A204.1 (cell line): Measurements from ENCODE around the gene LAG3.
"Not testable (repeated sequence)": the region's sequence is repeated elsewhere in the genome, so short reads cannot be mapped to it uniquely, and the experiment has no call there.

ENCODE experiments used
- FAIRE-seq: peaks from 2 replicates; lab custom pipeline; 2012; peaks lifted over from hg19 to GRCh38; lab: Jason Lieb, UNC

LAG3 gene

DNA sequence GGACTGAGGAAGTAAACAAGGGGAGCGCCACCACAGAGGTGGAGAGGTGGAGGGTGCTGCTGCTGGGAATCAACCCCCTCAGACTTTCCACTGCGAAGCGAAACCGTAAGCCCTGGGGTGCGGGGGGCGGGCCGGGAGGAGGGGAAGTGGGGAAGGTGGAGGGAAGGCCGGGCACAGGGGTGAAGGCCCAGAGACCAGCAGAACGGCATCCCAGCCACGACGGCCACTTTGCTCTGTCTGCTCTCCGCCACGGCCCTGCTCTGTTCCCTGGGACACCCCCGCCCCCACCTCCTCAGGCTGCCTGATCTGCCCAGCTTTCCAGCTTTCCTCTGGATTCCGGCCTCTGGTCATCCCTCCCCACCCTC lies at the start of gene LAG3:
TSS of gene LAG3 (plus strand) at position 190 of the 365 bp plus-strand sequence. CDS start 333 bp downstream, outside the sequence.
- FAIRE-seq: no peak

- no peak for FAIRE-seq
Measured at GRCh38 chr12:6722863-6723262, 49.5 kb upstream of the LAG3 start.

DNA sequence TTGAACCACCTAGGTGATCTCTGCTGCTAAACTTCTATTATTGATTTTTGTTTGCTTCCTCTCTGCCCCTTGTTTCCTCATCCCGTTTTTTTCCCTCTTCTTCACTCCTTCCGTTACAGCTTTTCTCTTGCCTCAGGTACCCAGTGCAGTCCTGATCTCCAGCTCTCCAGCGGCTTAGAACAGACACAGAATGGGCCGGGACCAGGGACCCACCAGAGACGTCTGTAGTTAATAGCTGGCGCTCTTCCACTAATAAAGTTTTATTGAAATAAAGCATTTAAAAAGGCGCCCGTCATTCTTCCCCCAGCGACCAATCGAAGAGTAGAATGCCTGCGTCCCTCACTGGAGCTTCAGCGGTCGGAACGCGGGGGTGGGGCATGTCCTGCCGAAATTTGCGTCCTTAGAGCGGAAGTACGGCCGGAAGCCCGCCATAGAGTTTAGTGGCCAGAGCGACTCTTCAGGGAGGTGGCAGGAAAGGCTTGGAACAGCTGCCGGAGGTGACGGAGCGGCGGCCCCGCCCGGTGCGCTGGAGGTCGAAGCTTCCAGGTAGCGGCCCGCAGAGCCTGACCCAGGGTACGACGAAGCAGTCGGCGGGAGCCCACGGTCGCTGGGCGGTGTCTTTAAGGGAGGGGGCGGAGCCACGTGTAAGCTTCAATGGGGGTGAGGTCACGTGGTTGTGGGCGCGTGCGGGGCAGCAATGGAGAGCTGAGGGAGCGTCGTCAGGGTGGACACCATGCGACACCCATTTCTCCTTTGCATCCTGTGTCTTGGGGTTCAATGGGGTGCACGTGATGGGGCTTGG lies 48.5 kb upstream of the LAG3 start, which contains the start of gene COPS7A:
TSS of gene COPS7A (plus strand) at position 440 of the 802 bp plus-strand sequence. CDS start 611 bp downstream, outside the sequence.
- FAIRE-seq: peak; percentile 99

GRCh38 chr12:6724409-6724797 lies 47.9 kb upstream of the LAG3 start:
- no peak for FAIRE-seq

DNA sequence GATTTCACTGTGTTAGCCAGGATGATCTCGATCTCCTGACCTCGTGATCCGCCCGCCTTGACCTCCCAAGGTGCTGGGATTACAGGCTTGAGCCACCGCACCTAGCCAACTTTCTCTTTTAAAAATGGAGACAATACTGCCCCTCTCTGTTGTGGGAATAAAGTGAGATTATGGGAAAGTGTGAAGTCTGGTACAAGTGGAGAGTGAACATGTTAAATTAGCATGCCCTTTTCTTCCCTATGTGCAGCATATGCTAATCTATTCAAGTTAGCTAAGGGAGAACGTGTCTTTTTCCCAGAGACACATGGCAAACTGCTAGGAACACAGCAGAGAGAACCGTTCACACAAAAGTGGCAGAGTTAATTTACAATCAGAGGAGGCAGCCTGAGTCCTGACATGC lies 47.0 kb upstream of the LAG3 start:
- FAIRE-seq: no peak

DNA sequence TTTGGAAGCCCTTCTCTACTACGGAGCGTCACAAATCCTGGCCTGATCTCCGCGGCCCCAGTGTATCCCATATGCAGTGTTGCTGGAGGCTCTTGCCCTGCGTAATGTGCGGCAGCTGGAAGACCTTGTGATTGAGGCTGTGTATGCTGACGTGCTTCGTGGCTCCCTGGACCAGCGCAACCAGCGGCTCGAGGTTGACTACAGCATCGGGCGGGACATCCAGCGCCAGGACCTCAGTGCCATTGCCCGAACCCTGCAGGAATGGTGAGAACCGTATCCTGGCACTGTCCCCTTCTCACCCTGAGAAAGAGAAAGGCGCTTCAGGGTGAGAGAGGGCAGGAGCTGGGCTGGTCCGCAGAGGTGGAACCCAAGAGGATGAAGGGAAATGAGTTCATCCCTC lies 43.1 kb upstream of the LAG3 start:
- FAIRE-seq: no peak

DNA sequence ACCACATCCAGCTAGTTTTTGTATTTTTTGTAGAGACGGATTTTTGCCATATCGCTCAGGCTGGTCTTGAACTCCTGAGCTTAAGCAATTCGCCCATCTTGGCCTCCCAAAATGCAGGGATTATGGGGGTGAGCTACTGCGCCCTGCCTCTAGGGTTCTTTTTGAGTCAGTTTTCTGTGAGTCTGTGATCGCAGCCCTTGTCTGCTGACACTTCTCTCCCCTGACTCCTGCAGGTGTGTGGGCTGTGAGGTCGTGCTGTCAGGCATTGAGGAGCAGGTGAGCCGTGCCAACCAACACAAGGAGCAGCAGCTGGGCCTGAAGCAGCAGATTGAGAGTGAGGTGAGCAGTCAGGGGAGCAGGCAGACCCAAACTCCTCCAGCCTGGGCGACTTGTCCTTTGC lies 42.2 kb upstream of the LAG3 start:
- no peak for FAIRE-seq

- FAIRE-seq: no peak
Measured at GRCh38 chr12:6734506-6735387, 37.6 kb upstream of the LAG3 start.

DNA sequence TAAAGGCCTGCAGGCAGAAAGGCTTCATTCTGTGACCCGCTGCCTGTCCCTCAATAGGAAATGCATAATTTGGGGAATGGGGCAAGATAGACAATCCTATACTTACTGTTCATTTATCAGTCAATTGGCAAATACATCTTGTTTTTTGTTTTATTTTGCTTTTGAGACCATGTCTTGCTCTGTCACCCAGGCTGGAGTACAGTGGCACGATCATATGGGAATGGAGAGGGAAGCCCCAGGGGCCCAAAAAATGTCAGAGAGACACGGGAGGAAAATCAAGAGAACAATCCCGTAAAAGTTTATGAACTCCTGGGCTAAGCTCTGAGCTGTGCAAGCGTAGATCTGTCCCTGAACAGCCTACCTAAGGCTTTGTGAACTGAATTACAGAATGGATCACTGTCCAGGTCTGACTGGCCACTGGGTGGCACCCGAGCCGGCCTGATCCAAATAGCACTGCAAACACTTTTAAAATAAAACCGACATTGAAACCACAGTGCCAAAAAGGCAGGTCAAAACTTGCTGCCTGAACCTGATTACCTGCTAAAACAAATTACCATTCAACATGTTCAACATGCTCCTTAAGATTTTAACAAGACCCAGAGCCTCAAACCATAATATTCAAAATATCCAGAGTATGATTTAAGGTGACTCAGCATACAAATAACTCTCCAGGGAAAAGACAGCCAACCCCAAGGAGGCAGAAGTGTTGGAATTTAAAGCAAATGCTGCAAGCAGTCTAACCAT lies 36.7 kb upstream of the LAG3 start:
- FAIRE-seq: peak; percentile 92

DNA sequence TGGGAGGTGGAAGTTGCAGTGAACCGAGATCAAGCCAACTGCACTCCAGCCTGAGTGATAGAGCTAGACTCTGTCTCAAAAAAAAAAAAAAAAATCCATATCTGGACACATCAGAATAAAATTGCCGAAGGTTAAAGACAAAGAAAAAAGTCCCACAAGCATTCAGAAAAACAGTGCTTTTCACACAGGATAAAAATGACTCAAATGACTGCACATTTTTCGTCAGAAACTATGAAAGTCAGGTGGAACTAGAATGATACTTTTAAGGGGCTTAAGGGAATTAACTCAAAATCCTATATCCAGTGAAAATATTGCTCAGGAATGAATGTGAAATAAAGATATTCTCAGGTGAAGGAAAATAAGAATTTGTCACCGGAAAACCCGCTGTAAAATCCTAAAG lies 35.6 kb upstream of the LAG3 start:
- FAIRE-seq: no peak

DNA sequence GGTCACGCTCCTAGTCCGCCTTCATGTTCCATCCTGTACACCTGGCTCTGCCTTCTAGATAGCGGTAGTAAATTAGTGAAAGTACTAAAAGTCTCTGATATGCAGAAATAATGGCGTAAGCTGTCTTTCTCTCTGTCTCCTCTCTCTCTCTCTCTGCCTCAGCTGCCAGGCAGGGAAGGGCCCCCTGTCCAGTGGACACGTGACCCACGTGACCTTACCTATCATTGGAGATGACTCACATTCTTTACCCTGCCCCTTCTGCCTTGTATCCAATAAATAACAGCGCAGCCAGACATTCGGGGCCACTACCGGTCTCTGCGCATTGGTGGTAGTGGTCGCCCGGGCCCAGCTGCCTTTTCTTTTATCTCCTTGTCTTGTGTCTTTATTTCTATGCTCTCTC lies 30.2 kb upstream of the LAG3 start:
- FAIRE-seq: not testable (repeated sequence)

DNA sequence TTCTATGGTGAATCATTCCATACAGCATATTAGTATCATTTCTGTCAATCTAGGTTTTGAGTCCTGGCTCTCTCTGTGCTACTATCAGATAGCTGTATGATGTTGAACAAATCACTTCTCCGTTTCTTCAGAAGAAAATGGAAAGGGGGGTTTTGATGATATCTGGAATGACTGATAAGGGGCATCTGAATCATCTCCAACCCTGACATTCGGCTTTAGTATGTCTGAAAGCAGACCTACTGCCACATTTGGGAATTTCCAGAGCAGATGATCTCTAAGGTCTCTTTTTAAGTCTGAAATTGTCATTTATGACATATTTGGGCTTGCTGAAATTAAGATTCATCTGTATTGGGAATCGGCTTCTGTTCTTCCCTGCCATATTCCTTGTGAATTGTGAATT lies 29.5 kb upstream of the LAG3 start:
- FAIRE-seq: no peak

- not testable (repeated sequence) for FAIRE-seq
Measured at GRCh38 chr12:6743300-6743699, 29.0 kb upstream of the LAG3 start.

GRCh38 chr12:6745741-6746525 lies 26.4 kb upstream of the LAG3 start:
- FAIRE-seq: no peak

DNA sequence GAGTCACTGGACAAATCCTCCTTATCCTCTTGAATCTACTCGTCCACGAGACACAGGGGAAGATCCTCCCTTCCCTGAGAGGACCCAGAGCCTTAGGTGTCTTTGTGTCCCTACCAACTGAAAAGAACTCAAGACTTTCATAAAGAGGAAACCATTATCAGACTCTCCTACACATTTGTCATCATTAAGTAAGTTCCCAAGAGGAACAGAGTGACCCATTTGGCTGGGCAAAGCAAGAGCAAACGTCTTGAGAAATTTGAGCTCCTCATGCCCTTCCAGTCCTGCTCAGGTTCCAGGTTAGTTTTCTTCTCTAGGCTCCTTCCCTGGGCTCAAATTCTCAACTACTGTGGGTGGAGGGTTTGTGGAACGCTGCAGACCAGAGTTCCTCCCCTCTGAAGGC lies 25.1 kb upstream of the LAG3 start:
- no peak for FAIRE-seq

GRCh38 chr12:6748761-6749160 lies 23.6 kb upstream of the LAG3 start:
- no peak for FAIRE-seq

DNA sequence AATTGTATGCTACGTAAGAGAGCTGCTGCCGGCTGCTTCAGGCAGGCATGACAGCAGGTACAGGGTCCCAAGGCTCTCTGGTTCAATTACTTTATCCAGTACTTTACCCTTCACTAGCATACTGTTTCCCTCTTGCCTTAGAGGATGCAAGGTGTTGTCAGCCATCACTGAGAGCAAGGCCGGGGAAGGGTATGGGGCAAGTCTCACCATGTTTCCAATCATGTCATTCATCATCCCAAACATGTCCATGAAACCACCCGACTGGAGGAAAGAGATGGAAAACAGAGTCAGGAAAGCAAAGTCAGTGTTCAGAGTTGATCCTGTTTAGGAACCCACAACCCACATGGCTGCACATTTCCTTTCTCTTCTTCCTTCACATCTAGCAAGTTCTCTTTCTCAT lies 21.8 kb upstream of the LAG3 start:
- FAIRE-seq: no peak

- no peak for FAIRE-seq
Measured at GRCh38 chr12:6751767-6752166, 20.6 kb upstream of the LAG3 start.

DNA sequence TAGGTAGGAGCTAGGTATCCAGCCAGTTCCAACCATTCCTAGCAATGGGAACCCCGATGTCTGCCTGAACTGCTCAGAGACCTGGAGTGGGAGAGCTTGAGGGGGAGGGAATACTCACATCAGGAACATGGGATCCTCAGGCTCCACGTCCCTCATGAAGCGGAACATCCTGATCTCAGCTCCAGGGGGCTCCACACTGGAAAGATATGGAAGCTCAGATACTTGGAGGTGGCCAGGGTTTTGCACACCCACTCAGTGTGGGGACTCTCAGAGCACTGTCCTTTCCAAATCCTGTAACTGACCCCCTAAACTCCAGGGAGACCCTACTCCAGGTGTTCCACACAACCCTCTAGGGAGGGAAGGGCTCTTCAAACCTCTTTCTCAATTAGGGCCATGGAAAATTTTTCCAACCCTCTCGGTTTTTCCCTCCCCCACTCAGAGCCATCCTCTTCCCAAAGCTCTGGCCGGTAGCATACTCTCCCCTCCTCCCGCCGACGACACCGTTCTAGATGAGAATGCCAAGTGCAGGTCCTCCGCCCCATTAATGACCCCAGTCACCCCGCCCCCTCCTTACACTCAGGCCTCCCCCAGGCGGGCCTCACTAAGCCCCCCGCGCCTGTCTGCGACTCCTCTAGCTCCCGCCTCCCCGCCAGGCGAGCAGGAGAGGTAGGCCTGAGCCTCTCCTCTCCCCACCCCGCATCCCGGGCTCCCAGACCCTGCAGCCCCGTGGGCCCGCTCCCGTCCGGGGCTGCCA lies 20.0 kb upstream of the LAG3 start:
- no peak for FAIRE-seq

DNA sequence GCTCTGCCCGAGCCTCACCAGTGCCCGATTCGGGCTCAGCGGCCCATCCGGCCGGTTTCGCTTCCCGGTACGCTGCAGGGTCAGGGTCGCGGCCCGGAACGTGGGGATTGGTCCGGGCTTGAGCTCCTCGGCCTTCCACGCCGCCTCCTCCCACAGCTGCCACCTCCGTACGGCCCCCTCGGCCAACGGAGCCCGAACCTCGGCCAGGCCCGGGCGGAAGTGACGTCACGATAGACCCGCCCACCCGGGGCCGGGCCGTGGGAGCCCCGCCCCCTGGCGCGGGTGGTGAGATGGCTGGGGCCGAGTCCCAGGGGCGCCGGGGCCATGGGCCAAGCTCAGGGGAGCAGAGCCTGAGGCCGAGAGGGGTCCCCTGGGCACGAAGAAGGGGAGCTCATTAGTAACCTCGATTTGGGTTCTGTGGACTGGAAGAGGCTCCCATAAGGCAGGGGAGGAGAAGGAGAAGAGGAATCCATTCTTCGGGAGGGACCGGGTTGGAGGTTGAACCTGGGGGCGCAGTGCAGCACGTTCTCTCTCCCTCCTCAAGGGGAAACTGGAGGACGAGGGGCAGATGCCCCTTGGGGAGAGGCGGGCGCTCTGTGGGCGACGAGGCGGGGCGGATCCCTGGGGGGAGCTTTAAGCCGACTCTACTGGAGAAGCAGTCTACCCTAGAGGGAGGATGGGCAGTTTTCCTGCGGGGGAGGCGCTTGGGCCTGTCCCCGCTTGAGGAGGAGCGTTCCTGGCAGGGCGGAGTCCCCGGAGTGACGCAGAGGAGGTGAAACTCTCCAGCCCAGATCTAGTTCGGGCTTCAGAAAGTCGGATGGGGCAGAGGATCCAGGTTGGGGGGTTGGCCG lies 19.2 kb upstream of the LAG3 start, which contains the start of gene MLF2:
TSS of gene MLF2 (minus strand) at position 221 of the 851 bp plus-strand sequence. CDS start 807 bp downstream, outside the sequence.
- FAIRE-seq: peak; percentile 99
